ENCODE results near the gene CLEC4D.
A peak's percentile ranks its signal among the peaks of the same experiment; 100 is the strongest.
"Not testable (repeated sequence)": the region's sequence is repeated elsewhere in the genome, so short reads cannot be mapped to it uniquely, and the experiment has no call there.

Gene CLEC4D

GRCh38 chr12:8513256-8513655, at the start of gene CLEC4D:
CLEC4D (plus strand) TSS chr12:8513503; CDS start chr12:8513733, 230 bp downstream.
- DNase-seq (ENCODE audit: low read depth in 1 of 2, low spot score in 1 of 2) = no peak

- DNase-seq (ENCODE audit: low read depth in 1 of 2, low spot score in 1 of 2) = no peak
Observed at GRCh38 chr12:8465301-8465996, 47.9 kb upstream of the CLEC4D start.

- DNase-seq (ENCODE audit: low read depth in 1 of 2, low spot score in 1 of 2) = no peak
Observed at GRCh38 chr12:8466241-8466640, 47.1 kb upstream of the CLEC4D start.

GRCh38 chr12:8471090-8471489, 42.2 kb upstream of the CLEC4D start:
- no peak for DNase-seq (ENCODE audit: low read depth in 1 of 2, low spot score in 1 of 2)

GRCh38 chr12:8475508-8476203, 37.6 kb upstream of the CLEC4D start:
- no peak for DNase-seq (ENCODE audit: low read depth in 1 of 2, low spot score in 1 of 2)

- no peak for DNase-seq (ENCODE audit: low read depth in 1 of 2, low spot score in 1 of 2)
Observed at GRCh38 chr12:8482571-8483061, 30.7 kb upstream of the CLEC4D start.

GRCh38 chr12:8483079-8483478, 30.2 kb upstream of the CLEC4D start:
- no peak for DNase-seq (ENCODE audit: low read depth in 1 of 2, low spot score in 1 of 2)

- no peak for DNase-seq (ENCODE audit: low read depth in 1 of 2, low spot score in 1 of 2)
Observed at GRCh38 chr12:8491646-8492530, 21.4 kb upstream of the CLEC4D start.

GRCh38 chr12:8493084-8493483, 20.2 kb upstream of the CLEC4D start:
- peak in 1 of 2 donors; percentile 55 for DNase-seq (ENCODE audit: low read depth in 1 of 2, low spot score in 1 of 2)

DNA sequence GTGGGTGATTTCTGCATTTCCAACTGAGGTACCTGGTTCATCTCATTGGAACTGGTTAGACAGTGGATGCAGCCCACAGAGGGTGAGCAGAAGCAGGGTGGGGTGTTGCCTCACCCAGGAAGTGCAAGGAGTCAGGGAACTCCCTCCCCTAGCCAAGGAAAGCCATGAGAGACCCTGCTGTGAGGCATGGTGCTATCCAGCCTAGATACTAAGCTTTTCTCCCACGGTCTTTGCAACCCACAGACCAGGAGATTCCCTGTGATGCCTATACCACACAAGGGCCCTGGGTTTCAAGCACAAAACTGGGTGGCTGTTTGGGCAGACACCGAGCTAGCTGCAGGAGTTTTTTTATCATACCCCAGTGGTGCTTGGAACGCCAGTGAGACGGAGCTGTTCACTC, 17.6 kb upstream of the CLEC4D start:
- not testable (repeated sequence) for DNase-seq (ENCODE audit: low read depth in 1 of 2, low spot score in 1 of 2)

GRCh38 chr12:8496074-8496473, 17.2 kb upstream of the CLEC4D start:
- DNase-seq (ENCODE audit: low read depth in 1 of 2, low spot score in 1 of 2) = not testable (repeated sequence)

- DNase-seq (ENCODE audit: low read depth in 1 of 2, low spot score in 1 of 2) = no peak
Observed at GRCh38 chr12:8499616-8500015, 13.7 kb upstream of the CLEC4D start.

DNA sequence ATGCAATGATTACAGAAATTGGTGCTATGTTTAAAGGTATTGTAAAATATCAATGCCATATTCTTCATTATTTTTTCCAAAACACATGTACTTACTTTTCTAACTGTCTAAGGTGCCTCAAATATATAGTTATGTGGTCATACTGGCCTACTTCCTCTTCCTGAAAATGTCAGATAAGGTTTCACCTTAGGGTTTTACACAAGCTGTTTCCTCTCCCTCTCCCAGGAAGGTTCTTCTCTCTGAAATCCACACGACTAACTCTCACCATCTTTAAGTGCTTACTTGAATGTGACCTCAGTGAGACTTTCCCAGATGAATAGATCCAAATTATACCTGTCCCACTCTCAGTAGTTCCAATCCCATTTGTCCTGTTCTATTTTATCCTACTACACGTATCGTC, 11.6 kb upstream of the CLEC4D start:
- no peak for DNase-seq (ENCODE audit: low read depth in 1 of 2, low spot score in 1 of 2)

DNA sequence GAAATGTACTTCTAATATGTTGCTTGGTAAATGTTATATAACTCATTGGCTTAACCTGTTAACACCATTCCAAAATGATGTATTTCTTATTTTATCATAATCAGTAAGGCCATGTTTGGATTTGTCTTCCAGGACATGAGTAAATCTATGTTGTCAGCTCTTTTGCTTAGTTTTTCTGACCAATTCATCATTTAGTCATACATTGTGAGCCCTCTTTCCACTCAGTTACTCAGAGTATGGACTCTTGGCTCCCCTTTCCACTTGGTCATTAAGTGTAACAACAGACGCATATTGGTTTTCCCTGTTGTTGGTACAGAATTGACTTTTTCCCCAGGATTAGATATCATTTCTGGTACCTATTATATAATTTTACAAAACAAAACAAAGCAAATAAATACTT, 9.0 kb upstream of the CLEC4D start:
- DNase-seq (ENCODE audit: low read depth in 1 of 2, low spot score in 1 of 2) = no peak

- DNase-seq (ENCODE audit: low read depth in 1 of 2, low spot score in 1 of 2) = no peak
Observed at GRCh38 chr12:8507596-8507995, 5.7 kb upstream of the CLEC4D start.

- DNase-seq (ENCODE audit: low read depth in 1 of 2, low spot score in 1 of 2) = no peak
Observed at GRCh38 chr12:8508223-8508622, 5.1 kb upstream of the CLEC4D start.

DNA sequence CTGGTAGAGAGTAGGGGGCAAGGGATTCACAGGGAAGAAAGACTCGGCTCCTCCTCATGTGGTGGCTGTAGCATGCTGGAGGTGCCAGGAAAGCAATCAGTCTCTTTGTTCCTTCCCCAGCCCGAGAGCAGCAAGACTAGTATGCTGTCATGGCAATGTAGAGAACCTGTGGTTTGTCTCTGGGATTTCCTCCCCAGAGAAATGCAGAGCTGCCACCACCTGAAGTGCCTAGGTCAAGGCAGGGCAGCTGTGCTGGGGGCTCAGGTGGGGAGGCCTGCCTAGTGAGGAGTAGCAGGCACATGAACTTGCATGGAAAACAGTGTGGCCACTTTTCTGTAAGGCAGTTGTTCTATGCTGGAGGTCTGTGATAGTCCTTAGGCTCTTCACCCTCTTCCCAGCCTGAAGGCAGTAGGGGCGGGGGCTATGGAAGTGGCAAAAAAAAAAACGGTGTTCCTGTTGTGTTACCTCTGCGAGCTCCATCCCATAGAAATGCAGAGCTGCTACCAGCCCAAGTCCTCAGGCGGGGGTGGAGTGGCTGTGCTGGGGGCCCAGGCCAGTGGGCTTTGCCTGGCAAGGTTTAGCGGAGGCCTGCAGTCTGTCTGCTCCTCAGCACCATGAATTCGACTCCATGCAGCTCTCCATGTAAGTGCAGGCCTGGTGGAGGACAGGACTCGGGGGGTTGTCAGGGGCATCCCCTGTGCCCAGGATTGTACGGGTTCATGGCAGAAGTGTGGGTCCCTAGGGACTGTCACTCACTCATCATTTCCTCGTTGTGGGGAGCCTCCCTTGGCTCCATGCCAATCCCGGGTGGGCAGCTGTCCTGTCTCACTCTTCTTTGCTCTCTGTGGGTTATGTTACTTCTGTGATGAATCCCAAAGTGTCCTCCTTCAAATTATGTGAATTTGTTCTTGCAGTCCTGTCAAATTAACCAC, 4.1 kb upstream of the CLEC4D start:
- DNase-seq (ENCODE audit: low read depth in 1 of 2, low spot score in 1 of 2) = no peak

DNA sequence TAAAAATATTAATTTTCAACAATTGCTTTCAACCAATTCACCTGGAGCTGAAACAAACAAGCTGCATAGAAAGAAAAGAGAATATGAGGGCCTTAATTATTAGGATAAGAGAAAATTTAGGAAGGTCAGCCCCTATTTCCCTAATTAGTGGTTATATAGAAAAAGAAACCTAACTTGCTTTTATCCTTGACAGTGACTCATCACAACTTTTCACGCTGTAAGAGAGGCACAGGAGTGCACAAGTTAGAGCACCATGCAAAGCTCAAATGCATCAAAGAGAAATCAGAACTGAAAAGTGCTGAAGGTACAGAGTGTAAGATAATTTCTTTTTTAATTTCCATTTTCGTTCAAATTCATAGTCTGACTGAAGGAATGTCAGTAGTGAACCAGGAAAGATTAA, 4.7 kb downstream of the CLEC4D start:
- no peak for DNase-seq (ENCODE audit: low read depth in 1 of 2, low spot score in 1 of 2)

- DNase-seq (ENCODE audit: low read depth in 1 of 2, low spot score in 1 of 2) = no peak
Observed at GRCh38 chr12:8519171-8519570, 5.9 kb downstream of the CLEC4D start.

All from activated CD4-positive, alpha-beta T cell treated with anti-CD3 and anti-CD28 coated beads, Interleukin-2, amount 50 U/mL, for 24 hours (primary cell).